Panc1 (cell line): ENCODE measurements around the gene TIE1. TPM values are rescaled to one million over a fixed set of nuclear protein-coding genes. Genes with fewer than 3 reads are reported as not detected.

Experiments used
- ATAC-seq: fragments of 200-7000 bp; cut with Tn5 transposase; 2 replicates; pipeline ENCODE4 v1.9.1; 2020; ENCODE audit warnings: mild to moderate bottlenecking, moderate library complexity
- BruUV-seq: library from RNA; stranded (reverse); fragments of 400-500 nt; replicated peaks from 2 replicates; lab custom pipeline; 2021; lab: Mats Ljungman, UMichigan
- CTCF ChIA-PET: fragments of 300-600 bp; sonication (Branson Sonifier 250); formaldehyde crosslinking; loops from one replicate; lab custom pipeline; 2022; ENCODE audit warnings: antibody characterized with exemption; lab: Charles Lee
- POLR2A ChIA-PET: fragments of 300-600 bp; sonication (Branson Sonifier 250); formaldehyde crosslinking; loops from one replicate; lab custom pipeline; 2022; ENCODE audit warnings: antibody characterized with exemption; lab: Charles Lee
- DNase-seq: peaks from one replicate; pipeline ENCODE4 v3.0.0-alpha.2; 2010; ENCODE audit warnings: low read depth, low spot score
- H3K27ac ChIP-seq: 2 replicates; pipeline ENCODE4 v1.5.1; 2011; ENCODE audit warnings: mild to moderate bottlenecking, low read length, inconsistent platforms
- H3K27me3 ChIP-seq: fragments of 200-500 bp; sonication (Bioruptor generic); 2 replicates; pipeline ENCODE4 v1.6.0; 2014; ENCODE audit warnings: low read length, inconsistent platforms; ENCODE audit not compliant: control insufficient read depth, insufficient read depth
- H3K36me3 ChIP-seq: fragments of 200-500 bp; sonication (Bioruptor generic); 2 replicates; pipeline ENCODE4 v1.5.1; 2014; ENCODE audit warnings: inconsistent platforms, mild to moderate bottlenecking, low read length, moderate library complexity; ENCODE audit not compliant: control insufficient read depth, insufficient read depth
- H3K4me1 ChIP-seq: 2 replicates; pipeline ENCODE4 v1.5.1; 2011; ENCODE audit warnings: inconsistent platforms, mild to moderate bottlenecking, low read length, moderate library complexity; ENCODE audit not compliant: control insufficient read depth, insufficient read depth
- H3K4me3 ChIP-seq, 2 experiments: 2 replicates each; pipeline ENCODE4 v1.5.1; 2011 to 2012; ENCODE audit warnings: low read depth in 2 of 2, low read length in 2 of 2, mild to moderate bottlenecking in 2 of 2, inconsistent platforms in 1 of 2, moderate library complexity in 1 of 2
- H3K9me3 ChIP-seq: fragments of 200-500 bp; sonication (Bioruptor generic); 2 replicates; pipeline ENCODE4 v1.5.1; 2014; ENCODE audit warnings: low read depth, mild to moderate bottlenecking, inconsistent platforms, low read length, moderate library complexity; ENCODE audit not compliant: control insufficient read depth, insufficient read depth
- CTCF ChIP-seq: fragments of 450-650 bp; IDR thresholded peaks from 2 replicates; pipeline ENCODE4 v1.5.1; 2017; ENCODE audit warnings: mild to moderate bottlenecking
- POLR2AphosphoS5 ChIP-seq: IDR thresholded peaks from 2 replicates; pipeline ENCODE4 v1.6.1; 2012; ENCODE audit warnings: mild to moderate bottlenecking, low read depth, low read length, moderate library complexity
- REST ChIP-seq, 2 experiments: IDR thresholded peaks; 2 replicates each; pipeline ENCODE4 v1.6.1; 2011 to 2012; ENCODE audit warnings: low read depth in 2 of 2, control low read depth in 1 of 2, low read length in 1 of 2, mild to moderate bottlenecking in 1 of 2, moderate library complexity in 1 of 2; ENCODE audit not compliant: insufficient read depth in 1 of 2
- SIN3A ChIP-seq: IDR thresholded peaks from 2 replicates; pipeline ENCODE4 v1.6.1; 2012; ENCODE audit warnings: low read depth, mild to moderate bottlenecking, low read length, moderate library complexity, borderline replicate concordance; ENCODE audit not compliant: insufficient read depth
- TCF7L2 ChIP-seq: IDR thresholded peaks from 2 replicates; pipeline ENCODE4 v1.6.1; 2011; ENCODE audit warnings: mild to moderate bottlenecking, low read depth, low read length, inconsistent platforms
- in situ Hi-C: cut with HindIII; loops from 2 replicates; pipeline ENCODE4 v1.10.0; 2016; ENCODE audit warnings: low sequenced_read_pairs, low pct_unique_long_range_greater_than_20kb
- intact Hi-C: fragments of 100-400 bp; cut with micrococcal nuclease; formaldehyde crosslinking; loops from one replicate; pipeline ENCODE4 v1.10.0; 2022; ENCODE audit not compliant: unreplicated experiment
- total RNA-seq: library from RNA; stranded (reverse); gene quantifications from one replicate; pipeline ENCODE4 v1.2.1, GENCODE V29; 2021; ENCODE audit not compliant: unreplicated experiment

Gene TIE1
- total RNA-seq, 1 experiment from 2014 or later: 0.28 TPM

- no peak for TF ChIP-seq REST (IDR thresholded peaks at IDR 0.05; ENCODE audit: insufficient read depth in 1 of 2, low read depth in 2 of 2, low read length in 1 of 2)
- TF ChIP-seq TCF7L2: no peak
- TF ChIP-seq POLR2AphosphoS5: no peak
- TF ChIP-seq CTCF: no peak
- no peak for TF ChIP-seq SIN3A
- intact Hi-C loops: no loop called here
- no peaks in the 10 kb centered on the region for H3K36me3 ChIP-seq
- H3K9me3 ChIP-seq: no peaks in the 10 kb centered on the region
- no peak for DNase-seq
- ATAC-seq: peak; percentile 57
- POLR2A ChIA-PET: interaction anchor here (0.6 to 1.1 kb wide), 2 partner anchors 10 to 66 kb away, joined by 3 to 4 read pairs; partner anchors contain the start of gene CDC20
- in situ Hi-C loops: no loop called here
- H3K4me3 ChIP-seq: peak overlapping the region; percentile 59 to 67
- no peaks in the 10 kb centered on the region for H3K27me3 ChIP-seq
- H3K4me1 ChIP-seq: peaks cover 14% of the 10 kb centered on the region
- CTCF ChIA-PET: interaction anchor here (0.6 kb wide), 1 partner anchor 66 kb away, joined by 5 read pairs; no protein-coding TSS in a partner anchor
- no TSS peak for BruUV-seq
- H3K27ac ChIP-seq: peak overlapping the region; percentile 91
Measured at GRCh38 chr1:43348343-43348808, 47.6 kb downstream of the TIE1 start.

GRCh38 chr1:43348809-43349593 is 48.2 kb downstream of the TIE1 start:
- no peak for TF ChIP-seq CTCF
- peak in 1 of 2 experiments; percentile 27; a peak in 1 of 4 replicates for TF ChIP-seq REST (IDR thresholded peaks at IDR 0.05; ENCODE audit: insufficient read depth in 1 of 2, low read depth in 2 of 2, low read length in 1 of 2)
- TF ChIP-seq POLR2AphosphoS5: peak; percentile 82
- Histone ChIP-seq H3K36me3 (no peaks in the 10 kb centered on the region), H3K27me3 (no peaks in the 10 kb centered on the region), H3K4me3 (peak overlapping the region; percentile 59 to 67), H3K9me3 (no peaks in the 10 kb centered on the region), H3K4me1 (peaks cover 14% of the 10 kb centered on the region), H3K27ac (peak overlapping the region; percentile 91)
- peak; percentile 53 for DNase-seq
- ChIA-PET CTCF (interaction anchor here (0.6 kb wide), 1 partner anchor 66 kb away, joined by 5 read pairs; no protein-coding TSS in a partner anchor), POLR2A (interaction anchor here (0.6 to 1.1 kb wide), 2 partner anchors 9 to 66 kb away, joined by 3 to 4 read pairs; partner anchors contain the start of gene CDC20)
- peak; percentile 95 for ATAC-seq
- no TSS peak for BruUV-seq
- intact Hi-C loops (no loop called here), in situ Hi-C loops (no loop called here)
